CD4-positive, alpha-beta T cell (primary cell): ENCODE data around the gene CEP68. TPM values are rescaled to one million over a fixed set of nuclear protein-coding genes. Genes with fewer than 3 reads are reported as not detected.

Experiments
- ATAC-seq: fragments of 200-7000 bp; cut with Tn5 transposase; one replicate; pipeline ENCODE4 v1.10.0; 2022; ENCODE audit warnings: mild to moderate bottlenecking; ENCODE audit not compliant: poor library complexity
- CTCF ChIA-PET: fragments of 350-600 bp; sonication (Branson Sonifier 250); formaldehyde crosslinking; loops from one replicate; lab custom pipeline; 2021; ENCODE audit warnings: antibody characterized with exemption, inconsistent platforms; lab: Charles Lee
- POLR2A ChIA-PET: fragments of 350-600 bp; sonication (Branson Sonifier 250); formaldehyde crosslinking; loops from one replicate; lab custom pipeline; 2021; ENCODE audit warnings: antibody characterized with exemption, inconsistent platforms; lab: Charles Lee
- DNase-seq, 14 experiments: peaks; one replicate each; pipeline ENCODE4 v3.0.0-alpha.2; 2013 to 2020; ENCODE audit warnings: mixed read lengths in 2 of 14
- H3K27ac ChIP-seq, 2 donors: one replicate each; pipeline versions ENCODE4 v1.5.1 to v1.7.0; 2013; ENCODE audit warnings: low read length in 2 of 2, low read depth in 1 of 2, mild to moderate bottlenecking in 1 of 2
- H3K27me3 ChIP-seq, 2 experiments: 1 replicate in 1 of 2; 2 replicates in 1 of 2; pipeline versions ENCODE4 v1.6.1 to v1.7.0; 2013; ENCODE audit warnings: low read length in 2 of 2, control low read depth in 1 of 2, mild to moderate bottlenecking in 1 of 2, moderate library complexity in 1 of 2; ENCODE audit not compliant: insufficient read depth in 2 of 2, control insufficient read depth in 1 of 2
- H3K36me3 ChIP-seq: one replicate; pipeline ENCODE4 v1.6.1; 2013; ENCODE audit warnings: low read length, control low read depth; ENCODE audit not compliant: insufficient read depth
- H3K4me1 ChIP-seq: one replicate; pipeline ENCODE4 v1.6.1; 2013; ENCODE audit warnings: low read length, control low read depth; ENCODE audit not compliant: insufficient read depth
- H3K4me3 ChIP-seq: one replicate; pipeline ENCODE4 v1.5.1; 2013; ENCODE audit warnings: mild to moderate bottlenecking, low read length, moderate library complexity
- H3K9me3 ChIP-seq, 2 experiments: 1 replicate in 1 of 2; 2 replicates in 1 of 2; pipeline versions ENCODE4 v1.6.1 to v1.7.0; 2013; ENCODE audit warnings: low read length in 2 of 2, mild to moderate bottlenecking in 2 of 2, control low read depth in 1 of 2, moderate library complexity in 1 of 2; ENCODE audit not compliant: control insufficient read depth in 1 of 2, insufficient read depth in 1 of 2
- H3K27ac Mint-ChIP-seq: one replicate; pipeline ENCODE4 v1.8.0; 2020; ENCODE audit warnings: mixed read lengths
- H3K27me3 Mint-ChIP-seq: one replicate; pipeline ENCODE4 v1.8.0; 2021; ENCODE audit warnings: mixed read lengths
- H3K36me3 Mint-ChIP-seq: one replicate; pipeline ENCODE4 v1.8.0; 2021; ENCODE audit warnings: low read depth, mixed read lengths
- H3K4me1 Mint-ChIP-seq: one replicate; pipeline ENCODE4 v1.8.0; 2021; ENCODE audit warnings: low read depth, mixed read lengths
- H3K4me3 Mint-ChIP-seq: one replicate; pipeline ENCODE4 v1.8.0; 2020; ENCODE audit warnings: mild to moderate bottlenecking, mixed read lengths
- H3K9me3 Mint-ChIP-seq: one replicate; pipeline ENCODE4 v1.8.0; 2020; ENCODE audit warnings: mixed read lengths
- CTCF ChIP-seq: fragments of 200-600 bp; IDR thresholded peaks from one replicate; pipeline ENCODE4 v1.8.0; 2022; ENCODE audit warnings: antibody characterized with exemption, mild to moderate bottlenecking
- intact Hi-C, 2 experiments: fragments of 100-400 bp; cut with DNase I in 1 of 2; cut with micrococcal nuclease in 1 of 2; formaldehyde crosslinking; loops; one replicate each; pipeline versions ENCODE4 v1.15.1 to v1.9.0; 2023 to 2025; cut with DNase I, micrococcal nuclease
- total RNA-seq, 174 experiments: library from RNA in 2 of 174; stranded (reverse) in 2 of 174; gene quantifications; one replicate each; pipeline ENCODE4 v1.2.3 and lab custom pipeline; 2021 to 2026

Gene CEP68
- total RNA-seq, 2 experiments from 2014 or later = 19.4 to 20.1 TPM

- Mint-ChIP-seq H3K4me1 (peaks cover 54% of the 10 kb centered on the region), H3K36me3 (peaks cover 23% of the 10 kb centered on the region), H3K9me3 (no peaks in the 10 kb centered on the region), H3K27ac (peak overlapping the region; percentile 98), H3K27me3 (no peaks in the 10 kb centered on the region), H3K4me3 (peak overlapping the region; percentile 100)
- intact Hi-C loops = loop anchor here in 1 of 2 experiments (2.0 to 5.0 kb wide), 2 partner anchors 56 to 70 kb away; no protein-coding TSS in a partner anchor
- POLR2A ChIA-PET = interaction anchor here (0.5 to 3.7 kb wide), 13 partner anchors 9 to 803 kb away, joined by 3 to 119 read pairs (median 7); partner anchors contain the start of genes ACTR2 and CEP68
- H3K4me1 ChIP-seq = peaks cover 39% of the 10 kb centered on the region
- no peak overlapping the region for H3K27ac ChIP-seq
- H3K4me3 ChIP-seq = peak overlapping the region; percentile 80
- ATAC-seq = no peak
- DNase-seq = peak in 3 of 14 experiments; percentile 32 to 47 (median 42)
- no peaks in the 10 kb centered on the region for H3K27me3 ChIP-seq
- TF ChIP-seq CTCF = no peak
- CTCF ChIA-PET = interaction anchor here (0.7 to 2.2 kb wide), 4 partner anchors 64 to 1353 kb away, joined by 3 to 13 read pairs (median 4); partner anchors contain the start of gene ACTR2
- H3K36me3 ChIP-seq = no peaks in the 10 kb centered on the region
- H3K9me3 ChIP-seq = no peaks in the 10 kb centered on the region
Measured at GRCh38 chr2:65128297-65129190, 72.3 kb downstream of the CEP68 start.

DNA sequence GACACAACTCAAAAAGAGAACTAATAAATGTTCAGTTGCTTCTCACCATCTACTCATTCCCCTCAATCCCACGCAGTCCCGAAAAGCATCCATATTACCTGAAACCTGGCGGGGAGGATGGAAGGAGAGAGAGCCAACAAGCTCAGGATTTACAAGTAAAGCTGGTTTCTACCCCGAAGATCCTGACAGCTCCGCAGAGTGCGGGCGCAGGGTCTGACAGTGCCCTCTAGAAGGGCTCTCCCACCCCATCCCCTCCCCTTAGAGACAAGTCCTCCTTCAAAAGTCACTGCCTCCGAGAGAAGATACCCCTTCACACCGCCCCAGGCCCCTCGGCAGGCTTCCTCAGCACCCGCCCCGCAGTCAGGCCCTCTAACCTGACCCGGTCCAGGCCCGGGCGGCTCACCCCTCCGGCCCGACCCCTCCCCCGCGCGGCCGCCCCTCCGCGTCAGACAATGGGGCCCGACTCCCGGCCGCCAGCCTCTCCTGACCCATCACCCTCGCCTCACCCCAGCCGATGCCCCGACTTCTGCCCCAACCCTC, 73.1 kb downstream of the CEP68 start:
- H3K36me3 Mint-ChIP-seq = peaks cover 23% of the 10 kb centered on the region
- H3K4me1 Mint-ChIP-seq = peaks cover 52% of the 10 kb centered on the region
- peak overlapping the region; percentile 95 for H3K27ac ChIP-seq
- peak overlapping the region; percentile 80 for H3K4me3 ChIP-seq
- intact Hi-C loops = loop anchor here in 1 of 2 experiments (2.0 to 5.0 kb wide), 2 partner anchors 57 to 71 kb away; no protein-coding TSS in a partner anchor
- H3K27me3 ChIP-seq = no peaks in the 10 kb centered on the region
- TF ChIP-seq CTCF = no peak
- peak in 9 of 14 experiments; percentile 2 to 58 (median 16) for DNase-seq
- H3K36me3 ChIP-seq = no peaks in the 10 kb centered on the region
- POLR2A ChIA-PET = interaction anchor here (0.5 to 3.7 kb wide), 33 partner anchors 10 to 1541 kb away, joined by 3 to 119 read pairs (median 6); partner anchors contain the start of genes ACTR2, AFTPH, CEP68 and MDH1
- H3K9me3 Mint-ChIP-seq = no peaks in the 10 kb centered on the region
- peak overlapping the region; percentile 100 for H3K4me3 Mint-ChIP-seq
- H3K27me3 Mint-ChIP-seq = no peaks in the 10 kb centered on the region
- H3K27ac Mint-ChIP-seq = peak overlapping the region; percentile 98
- H3K4me1 ChIP-seq = peaks cover 32% of the 10 kb centered on the region
- CTCF ChIA-PET = interaction anchor here (1.0 to 2.4 kb wide), 10 partner anchors 8 to 483 kb away, joined by 3 to 15 read pairs (median 4); partner anchors contain the start of genes ACTR2 and CEP68
- H3K9me3 ChIP-seq = no peaks in the 10 kb centered on the region
- ATAC-seq = no peak
